ENCODE results near the gene HIGD1A. TPM values are rescaled to one million over a fixed set of nuclear protein-coding genes. Genes with fewer than 3 reads are reported as not detected.

HIGD1A gene
- total and polyA plus RNA-seq, 9 of the 15 experiments (the other 6 are each of a cell fraction or from before 2014, with no cell fraction given) = 165 to 1,185 (median 333) TPM

GRCh38 chr3:42802876-42803413 lies 1.3 kb downstream of the HIGD1A start (continued):
- TF ChIP-seq PATZ1 (CRISPR knock-in tag; IDR thresholded peaks at IDR 0.05; ENCODE audit: borderline replicate concordance) = no peak
- TF ChIP-seq ZNF316 (IDR thresholded peaks at IDR 0.05) = no peak
- TF ChIP-seq HDAC6 (IDR thresholded peaks at IDR 0.05; ENCODE audit: low read depth, low read length) = no peak
- no peak for TF ChIP-seq CREBBP (IDR thresholded peaks at IDR 0.05; ENCODE audit: low read depth, low read length)
- no peak for TF ChIP-seq NR0B1 (IDR thresholded peaks at IDR 0.05; ENCODE audit: partially characterized antibody)
- no peak for TF ChIP-seq ZNF143 (CRISPR knock-in tag; IDR thresholded peaks at IDR 0.05)
- no peak for TF ChIP-seq DACH1 (IDR thresholded peaks at IDR 0.05; ENCODE audit: partially characterized antibody)
- peak; percentile 57; the same call in 1 of the 2 replicates for TF ChIP-seq ELF2 (CRISPR knock-in tag; IDR thresholded peaks at IDR 0.05)
- TF ChIP-seq BACH1 (tag; IDR thresholded peaks at IDR 0.05) = 0 out of 2 replicates have a peak, but pooled peaks have one; percentile 35
- TF ChIP-seq CHD1 (IDR thresholded peaks at IDR 0.05; ENCODE audit: low read length) = peak; percentile 6
- TF ChIP-seq SIN3B (IDR thresholded peaks at IDR 0.05; ENCODE audit: low read depth) = no peak
- TF ChIP-seq SMAD3 (CRISPR knock-in tag; conservative IDR thresholded peaks at IDR 0.05) = no peak
- TF ChIP-seq BCL6 (CRISPR knock-in tag; IDR thresholded peaks at IDR 0.05) = no peak
- TF ChIP-seq HSF4 (CRISPR knock-in tag; IDR thresholded peaks at IDR 0.05; ENCODE audit: borderline replicate concordance) = no peak
- no peak for TF ChIP-seq PHF20 (IDR thresholded peaks at IDR 0.05; ENCODE audit: partially characterized antibody)
- TF ChIP-seq ZNF133 (CRISPR knock-in tag; IDR thresholded peaks at IDR 0.05) = no peak
- no peak for TF ChIP-seq NR4A1 (CRISPR knock-in tag; IDR thresholded peaks at IDR 0.05)
- TF ChIP-seq NR4A1 (tag; IDR thresholded peaks at IDR 0.05) = no peak
- peak; percentile 22; the same call in 1 of the 2 replicates for TF ChIP-seq AFF4 (CRISPR knock-in tag; IDR thresholded peaks at IDR 0.05)
- no peak for TF ChIP-seq ZNF431 (CRISPR knock-in tag; IDR thresholded peaks at IDR 0.05)
- no peak for TF ChIP-seq WHSC1 (IDR thresholded peaks at IDR 0.05; ENCODE audit: low read length)
- no peak for TF ChIP-seq HOXB6 (CRISPR knock-in tag; IDR thresholded peaks at IDR 0.05; ENCODE audit: borderline replicate concordance)
- TF ChIP-seq ZSCAN32 (CRISPR knock-in tag; IDR thresholded peaks at IDR 0.05) = no peak
- 0 out of 4 replicates have a peak, but pooled peaks of 1 of the 2 experiments have one; percentile 45 for TF ChIP-seq HDAC1 (IDR thresholded peaks at IDR 0.05)
- peak; percentile 62; the same call in 1 of the 2 replicates for TF ChIP-seq DMBX1 (CRISPR knock-in tag; IDR thresholded peaks at IDR 0.05; ENCODE audit: borderline replicate concordance)
